K562 (cell line): Measurements from ENCODE around the gene CREG1.

ENCODE experiments used
- BMI1 ChIP-seq: fragments of 150-350 bp; IDR thresholded peaks from 2 replicates; pipeline ENCODE4 v1.6.1; 2014; ENCODE audit warnings: low read length
- DIDO1 ChIP-seq: fragments of 450-650 bp; IDR thresholded peaks from 2 replicates; pipeline ENCODE4 v1.6.1; 2016; ENCODE audit warnings: low read depth, missing biosample characterization, missing genetic modification characterization
- EZH2 ChIP-seq: IDR thresholded peaks from 2 replicates; pipeline ENCODE4 v1.6.1; 2012; ENCODE audit warnings: low read depth, mild to moderate bottlenecking, inconsistent platforms, low read length, borderline replicate concordance
- MCM5 ChIP-seq: fragments of 450-650 bp; IDR thresholded peaks from 2 replicates; pipeline ENCODE4 v1.6.1; 2016; ENCODE audit warnings: low read depth
- NFYB ChIP-seq: IDR thresholded peaks from 2 replicates; pipeline ENCODE4 v1.6.1; 2011; ENCODE audit warnings: mild to moderate bottlenecking, moderate library complexity; ENCODE audit not compliant: insufficient read length; ENCODE audit errors: extremely low read depth
- POLR2A ChIP-seq: fragments of 450-650 bp; conservative IDR thresholded peaks from 2 replicates; pipeline ENCODE4 v1.6.1; 2016
- SMARCC2 ChIP-seq: fragments of 450-650 bp; IDR thresholded peaks from 2 replicates; pipeline ENCODE4 v1.6.1; 2017; ENCODE audit warnings: antibody characterized with exemption, moderate library complexity, mild to moderate bottlenecking, low read depth
- TF ChIP-seq, protein P1 (sequence below): sonication (generic); formaldehyde crosslinking; IDR thresholded peaks from 2 replicates; pipeline ENCODE4 v1.8.1; 2023; ENCODE audit warnings: mild to moderate bottlenecking, missing genetic modification reagents

DNA sequence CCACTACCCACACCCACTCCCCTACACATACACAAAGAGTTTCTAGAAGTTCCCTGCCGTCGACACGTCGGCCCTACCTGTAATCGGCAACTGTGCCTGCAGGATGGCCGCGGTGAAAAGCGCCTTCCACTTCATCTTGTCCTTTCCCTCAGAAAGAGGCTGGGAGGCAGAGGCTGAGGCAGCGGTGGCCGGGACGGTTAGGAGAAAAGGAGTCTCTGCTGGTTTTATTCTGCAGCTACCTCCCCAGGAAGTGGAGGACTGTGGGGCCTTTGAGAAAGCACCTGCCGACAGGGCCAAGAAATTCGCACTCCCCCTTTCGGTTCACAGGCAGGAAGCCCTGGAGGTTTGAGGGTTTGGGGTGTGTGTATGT, 35.2 kb downstream of the CREG1 start, which contains the start of gene CD247:
- TF ChIP-seq MCM5 = no peak
- TF ChIP-seq NFYB = no peak
- no peak for TF ChIP-seq SMARCC2
- no peak for TF ChIP-seq DIDO1
- TF ChIP-seq, protein P1, sequence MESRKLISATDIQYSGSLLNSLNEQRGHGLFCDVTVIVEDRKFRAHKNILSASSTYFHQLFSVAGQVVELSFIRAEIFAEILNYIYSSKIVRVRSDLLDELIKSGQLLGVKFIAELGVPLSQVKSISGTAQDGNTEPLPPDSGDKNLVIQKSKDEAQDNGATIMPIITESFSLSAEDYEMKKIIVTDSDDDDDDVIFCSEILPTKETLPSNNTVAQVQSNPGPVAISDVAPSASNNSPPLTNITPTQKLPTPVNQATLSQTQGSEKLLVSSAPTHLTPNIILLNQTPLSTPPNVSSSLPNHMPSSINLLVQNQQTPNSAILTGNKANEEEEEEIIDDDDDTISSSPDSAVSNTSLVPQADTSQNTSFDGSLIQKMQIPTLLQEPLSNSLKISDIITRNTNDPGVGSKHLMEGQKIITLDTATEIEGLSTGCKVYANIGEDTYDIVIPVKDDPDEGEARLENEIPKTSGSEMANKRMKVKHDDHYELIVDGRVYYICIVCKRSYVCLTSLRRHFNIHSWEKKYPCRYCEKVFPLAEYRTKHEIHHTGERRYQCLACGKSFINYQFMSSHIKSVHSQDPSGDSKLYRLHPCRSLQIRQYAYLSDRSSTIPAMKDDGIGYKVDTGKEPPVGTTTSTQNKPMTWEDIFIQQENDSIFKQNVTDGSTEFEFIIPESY (CRISPR knock-in tag) = no peak
- TF ChIP-seq EZH2 = no peak
- TF ChIP-seq BMI1 = no peak
- no peak for TF ChIP-seq POLR2A
